Skeletal muscle tissue (tissue), 4 donors: ENCODE results near the gene PRPSAP1. TPM values are rescaled to one million over a fixed set of nuclear protein-coding genes. Genes with fewer than 3 reads are reported as not detected.
"Not testable (repeated sequence)": the region's sequence is repeated elsewhere in the genome, so short reads cannot be mapped to it uniquely, and the experiment has no call there.

Source experiments
- H3K27ac ChIP-seq: one replicate; pipeline ENCODE4 v1.7.0; 2013; ENCODE audit warnings: mild to moderate bottlenecking, low read depth, low read length, inconsistent platforms
- H3K27me3 ChIP-seq, 3 donors: one replicate each; pipeline ENCODE4 v1.7.0; 2013; ENCODE audit warnings: low read length in 3 of 3; ENCODE audit not compliant: control insufficient read depth in 3 of 3, insufficient read depth in 3 of 3
- H3K36me3 ChIP-seq, 3 donors: one replicate each; pipeline ENCODE4 v1.7.0; 2013; ENCODE audit warnings: low read length in 3 of 3; ENCODE audit not compliant: control insufficient read depth in 3 of 3, insufficient read depth in 3 of 3
- H3K4me1 ChIP-seq, 3 donors: one replicate each; pipeline ENCODE4 v1.7.0; 2013; ENCODE audit warnings: low read length in 3 of 3, mild to moderate bottlenecking in 3 of 3; ENCODE audit not compliant: control insufficient read depth in 3 of 3, insufficient read depth in 3 of 3
- H3K4me3 ChIP-seq, 3 donors: one replicate each; pipeline ENCODE4 v1.7.0; 2013; ENCODE audit warnings: low read length in 3 of 3
- H3K9ac ChIP-seq, 3 donors: one replicate each; pipeline ENCODE4 v1.7.0; 2013; ENCODE audit warnings: low read length in 3 of 3, mild to moderate bottlenecking in 3 of 3, moderate library complexity in 2 of 3, low read depth in 1 of 3
- H3K9me3 ChIP-seq, 3 donors: one replicate each; pipeline ENCODE4 v1.7.0; 2013; ENCODE audit warnings: low read length in 3 of 3; ENCODE audit not compliant: control insufficient read depth in 3 of 3
- total RNA-seq: library from RNA; depleted of rRNA; stranded (reverse); fragments of >200 nt; gene quantifications from one replicate; pipeline ENCODE4 v1.2.3, GENCODE V29; 2014
- donor health status: Osteomylitis.

The PRPSAP1 gene
- total RNA-seq, 1 donor from 2014 or later, result 24.0 TPM

- H3K27me3 ChIP-seq, H3K27ac ChIP-seq, H3K4me1 ChIP-seq, H3K9ac ChIP-seq, H3K4me3 ChIP-seq, H3K9me3 ChIP-seq, H3K36me3 ChIP-seq: not testable (repeated sequence)
Measured at GRCh38 chr17:76305135-76305454, 48.6 kb downstream of the PRPSAP1 start.

GRCh38 chr17:76304226-76305134 is 49.2 kb downstream of the PRPSAP1 start:
- Histone ChIP-seq H3K9ac (no peak overlapping the region), H3K4me1 (no peaks in the 10 kb centered on the region), H3K36me3 (peaks cover 0 to 7% (median 0%) of the 10 kb centered on the region in 3 donors), H3K9me3 (no peaks in the 10 kb centered on the region), H3K27me3 (no peaks in the 10 kb centered on the region), H3K27ac (no peak overlapping the region), H3K4me3 (no peak overlapping the region)

GRCh38 chr17:76297436-76297835 is 56.3 kb downstream of the PRPSAP1 start:
- H3K27me3 ChIP-seq, result no peaks in the 10 kb centered on the region
- H3K36me3 ChIP-seq, result peaks cover 8 to 10% (median 8%) of the 10 kb centered on the region in 3 donors
- H3K4me1 ChIP-seq, result no peaks in the 10 kb centered on the region
- H3K4me3 ChIP-seq, result no peak overlapping the region
- H3K9me3 ChIP-seq, result no peaks in the 10 kb centered on the region
- no peak overlapping the region for H3K27ac ChIP-seq
- H3K9ac ChIP-seq, result no peak overlapping the region

- Histone ChIP-seq H3K9ac (no peak overlapping the region), H3K27me3 (no peaks in the 10 kb centered on the region), H3K4me3 (no peak overlapping the region), H3K9me3 (no peaks in the 10 kb centered on the region), H3K36me3 (peaks cover 8 to 12% (median 11%) of the 10 kb centered on the region in 3 donors), H3K4me1 (no peaks in the 10 kb centered on the region), H3K27ac (no peak overlapping the region)
Measured at GRCh38 chr17:76296889-76297288, 56.8 kb downstream of the PRPSAP1 start.

DNA sequence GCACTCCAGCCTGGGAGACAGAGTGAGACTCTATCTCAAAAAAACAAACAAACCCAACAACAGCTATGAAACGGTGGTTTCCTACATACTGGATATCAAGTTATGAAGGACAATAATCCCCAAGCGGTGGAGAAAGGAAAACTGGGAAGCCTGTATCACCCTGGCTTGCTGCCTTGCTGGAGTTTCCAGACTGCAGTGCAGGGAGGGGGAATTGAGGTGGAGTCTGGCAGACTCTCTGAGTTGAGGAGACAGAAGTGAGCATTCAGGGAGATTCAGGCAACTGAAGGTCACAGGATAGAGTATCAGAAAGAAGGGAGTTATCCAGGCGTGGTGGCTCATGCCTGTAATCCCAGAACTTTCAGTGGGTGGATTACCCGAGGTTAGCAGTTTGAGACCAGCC is 57.5 kb downstream of the PRPSAP1 start:
- no peak overlapping the region for H3K9ac ChIP-seq
- H3K36me3 ChIP-seq, result peaks cover 8 to 18% (median 16%) of the 10 kb centered on the region in 3 donors
- no peaks in the 10 kb centered on the region for H3K4me1 ChIP-seq
- H3K4me3 ChIP-seq, result no peak overlapping the region
- no peak overlapping the region for H3K27ac ChIP-seq
- no peaks in the 10 kb centered on the region for H3K27me3 ChIP-seq
- H3K9me3 ChIP-seq, result no peaks in the 10 kb centered on the region

- Histone ChIP-seq H3K4me3 (no peak overlapping the region), H3K36me3 (peaks cover 12 to 24% (median 19%) of the 10 kb centered on the region in 3 donors), H3K27ac (no peak overlapping the region), H3K27me3 (no peaks in the 10 kb centered on the region), H3K4me1 (no peaks in the 10 kb centered on the region), H3K9ac (no peak overlapping the region), H3K9me3 (no peaks in the 10 kb centered on the region)
Measured at GRCh38 chr17:76293106-76293505, 60.6 kb downstream of the PRPSAP1 start.

- Histone ChIP-seq H3K9me3 (no peaks in the 10 kb centered on the region), H3K9ac (no peak overlapping the region), H3K27me3 (no peaks in the 10 kb centered on the region), H3K27ac (no peak overlapping the region), H3K36me3 (peaks cover 12 to 24% (median 19%) of the 10 kb centered on the region in 3 donors), H3K4me3 (no peak overlapping the region), H3K4me1 (no peaks in the 10 kb centered on the region)
Measured at GRCh38 chr17:76292567-76292966, 61.1 kb downstream of the PRPSAP1 start.

GRCh38 chr17:76281573-76282371 is 71.9 kb downstream of the PRPSAP1 start:
- Histone ChIP-seq H3K27ac (no peak overlapping the region), H3K9me3 (no peaks in the 10 kb centered on the region), H3K4me3 (no peak overlapping the region), H3K4me1 (peaks cover 23 to 25% (median 23%) of the 10 kb centered on the region in 3 donors), H3K36me3 (peaks cover 0 to 3% (median 2%) of the 10 kb centered on the region in 3 donors), H3K27me3 (no peaks in the 10 kb centered on the region), H3K9ac (peak overlapping the region in 1 of 3 donors; percentile 45)

DNA sequence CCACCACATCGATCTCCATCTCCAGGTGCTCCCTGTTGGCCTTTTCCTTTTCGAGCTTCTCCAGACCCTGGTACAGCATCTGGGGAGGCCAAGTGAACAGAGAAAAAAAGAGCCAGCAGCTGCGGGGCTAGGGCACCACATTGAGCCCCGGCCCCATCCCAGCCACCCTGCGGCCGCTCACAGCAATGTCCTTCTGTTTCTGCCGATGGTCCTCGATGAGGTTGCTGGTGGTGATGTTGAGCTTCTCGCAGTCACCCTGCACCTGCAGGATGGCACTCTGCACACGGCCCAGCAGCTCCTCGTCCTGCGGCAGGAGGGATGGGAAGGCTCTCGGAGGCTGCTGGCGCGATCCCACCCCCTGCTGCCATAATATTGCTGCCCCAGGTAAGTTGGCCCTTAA is 73.1 kb downstream of the PRPSAP1 start:
- no peaks in the 10 kb centered on the region for H3K27me3 ChIP-seq
- no peak overlapping the region for H3K27ac ChIP-seq
- H3K9me3 ChIP-seq, result no peaks in the 10 kb centered on the region
- H3K36me3 ChIP-seq, result peaks cover 0 to 3% (median 2%) of the 10 kb centered on the region in 3 donors
- no peak overlapping the region for H3K9ac ChIP-seq
- no peak overlapping the region for H3K4me3 ChIP-seq
- H3K4me1 ChIP-seq, result peaks cover 23 to 25% (median 23%) of the 10 kb centered on the region in 3 donors
